GM18507 (cell line): ENCODE measurements around the gene SLC29A3.
"Not testable (repeated sequence)": the region's sequence is repeated elsewhere in the genome, so short reads cannot be mapped to it uniquely, and the experiment has no call there.

Experiments
- DNase-seq: peaks from one replicate; pipeline ENCODE4 v3.0.0; 2011; ENCODE audit warnings: low read depth; ENCODE audit not compliant: insufficient read length; ENCODE audit errors: extremely low spot score
- FAIRE-seq: peaks from 2 replicates; lab custom pipeline; 2011; peaks lifted over from hg19 to GRCh38; lab: Jason Lieb, UNC

The SLC29A3 gene

GRCh38 chr10:71339796-71340589, 20.9 kb downstream of the SLC29A3 start:
- FAIRE-seq (no peak), DNase-seq (no peak)

GRCh38 chr10:71342573-71343391, 23.7 kb downstream of the SLC29A3 start:
- DNase-seq (no peak), FAIRE-seq (no peak)

- FAIRE-seq = no peak
Observed at GRCh38 chr10:71343392-71343773, 24.3 kb downstream of the SLC29A3 start.

GRCh38 chr10:71344154-71344925, 25.3 kb downstream of the SLC29A3 start:
- DNase-seq (no peak), FAIRE-seq (no peak)

More at GRCh38 chr10:71343392-71343773, 24.3 kb downstream of the SLC29A3 start:
- DNase-seq = no peak

- no peak for FAIRE-seq
Observed at GRCh38 chr10:71344993-71345480, 26.0 kb downstream of the SLC29A3 start.

GRCh38 chr10:71345694-71346093, 26.6 kb downstream of the SLC29A3 start:
- FAIRE-seq (no peak), DNase-seq (no peak)

More at GRCh38 chr10:71344993-71345480, 26.0 kb downstream of the SLC29A3 start:
- no peak for DNase-seq

- FAIRE-seq = no peak
- no peak for DNase-seq
Observed at GRCh38 chr10:71346731-71347130, 27.7 kb downstream of the SLC29A3 start.

GRCh38 chr10:71347587-71348395, 28.7 kb downstream of the SLC29A3 start:
- FAIRE-seq (no peak), DNase-seq (no peak)

GRCh38 chr10:71348850-71349249, 29.8 kb downstream of the SLC29A3 start:
- DNase-seq = no peak
- FAIRE-seq = no peak

GRCh38 chr10:71349406-71349805, 30.3 kb downstream of the SLC29A3 start:
- no peak for FAIRE-seq
- no peak for DNase-seq

- DNase-seq (no peak), FAIRE-seq (no peak)
Observed at GRCh38 chr10:71351087-71351486, 32.0 kb downstream of the SLC29A3 start.

GRCh38 chr10:71351628-71352319, 32.7 kb downstream of the SLC29A3 start:
- FAIRE-seq (no peak), DNase-seq (no peak)

- DNase-seq = no peak
- no peak for FAIRE-seq
Observed at GRCh38 chr10:71353639-71354038, 34.6 kb downstream of the SLC29A3 start.

- no peak for FAIRE-seq
Observed at GRCh38 chr10:71354776-71355175, 35.7 kb downstream of the SLC29A3 start.

GRCh38 chr10:71355886-71356285, 36.8 kb downstream of the SLC29A3 start:
- DNase-seq (no peak), FAIRE-seq (no peak)

More at GRCh38 chr10:71354776-71355175, 35.7 kb downstream of the SLC29A3 start:
- DNase-seq = no peak

- no peak for DNase-seq
Observed at GRCh38 chr10:71357792-71358265, 38.8 kb downstream of the SLC29A3 start.

GRCh38 chr10:71358277-71358676, 39.2 kb downstream of the SLC29A3 start:
- DNase-seq = no peak
- no peak for FAIRE-seq

More at GRCh38 chr10:71357792-71358265, 38.8 kb downstream of the SLC29A3 start:
- no peak for FAIRE-seq

- FAIRE-seq, DNase-seq: not testable (repeated sequence)
Observed at GRCh38 chr10:71358906-71359305, 39.8 kb downstream of the SLC29A3 start.
